ENCODE measurements around the gene SLC38A8. TPM values are rescaled to one million over a fixed set of nuclear protein-coding genes. Genes with fewer than 3 reads are reported as not detected.

SLC38A8 gene
- total RNA-seq, 1 experiment from 2014 or later, result 0.35 TPM

DNA sequence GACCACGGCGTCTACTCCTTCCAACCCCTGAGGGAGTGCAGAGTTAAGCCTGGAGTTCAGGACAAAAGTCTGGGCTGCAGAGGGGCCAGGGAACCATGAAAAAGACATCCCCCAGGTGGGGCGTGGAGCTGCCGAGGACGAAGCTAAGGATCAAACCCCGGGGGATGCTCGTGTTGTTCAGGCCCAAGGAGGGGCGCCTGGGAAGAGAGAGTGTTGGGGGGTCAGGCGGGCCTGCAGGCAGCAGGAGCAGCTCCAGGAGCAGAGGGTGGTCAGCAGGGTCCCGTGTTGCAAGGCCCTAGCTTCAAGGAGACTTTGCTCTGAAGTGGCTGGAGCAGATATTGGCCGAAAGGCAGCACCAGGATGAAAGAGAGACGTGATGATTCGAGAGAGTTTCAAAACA, 47.9 kb downstream of the SLC38A8 start:
- H2AK5ac ChIP-seq (ENCODE audit: insufficient read length, low read length), result no peak overlapping the region
- DNase-seq, result no peak
- Mint-ChIP-seq H3K4me3 (no peak overlapping the region), H3K36me3 (ENCODE audit: insufficient read depth in 1 of 3, low read depth in 3 of 3) (peaks cover 0 to 15% (median 2%) of the 10 kb centered on the region in 3 experiments; a peak in 5 of 7 replicates), H3K27ac (no peak overlapping the region), H3K4me1 (peaks cover 12 to 40% of the 10 kb centered on the region in 2 experiments), H3K9me3 (no peaks in the 10 kb centered on the region), H3K27me3 (ENCODE audit: low read depth) (peaks cover 3% of the 10 kb centered on the region)
- H3K56ac ChIP-seq (ENCODE audit: insufficient read length, low read depth, low read length), result no peak overlapping the region
- H2BK20ac ChIP-seq (ENCODE audit: low read depth, low read length, poor library complexity, severe bottlenecking), result no peak overlapping the region
- H3K23me2 ChIP-seq (ENCODE audit: insufficient read length, low read depth, low read length, poor library complexity, severe bottlenecking), result no peaks in the 10 kb centered on the region
- no peak overlapping the region for H3K9ac ChIP-seq (ENCODE audit: extremely low read depth, insufficient read length, low read length)
- no peak overlapping the region for H2BK12ac ChIP-seq (ENCODE audit: insufficient read length, low read depth, low read length)
- H4K8ac ChIP-seq (replicated peaks; ENCODE audit: insufficient read length, low read depth, low read length), result no peak overlapping the region
- H3K79me1 ChIP-seq (ENCODE audit: insufficient read depth, low read depth, low read length, poor library complexity, severe bottlenecking), result no peaks in the 10 kb centered on the region
- H4K20me1 ChIP-seq (ENCODE audit: control insufficient read depth, insufficient read depth, insufficient read length), result no peaks in the 10 kb centered on the region
- no peak overlapping the region for H4K91ac ChIP-seq (ENCODE audit: insufficient read length, low read depth, low read length)
- H4K5ac ChIP-seq (ENCODE audit: insufficient read length, low read depth, low read length), result no peak overlapping the region
- no peak overlapping the region for H2BK120ac ChIP-seq (ENCODE audit: low read depth, low read length, poor library complexity, severe bottlenecking)
- H3K14ac ChIP-seq (ENCODE audit: insufficient read depth, low read length), result no peak overlapping the region
- H3K23ac ChIP-seq (ENCODE audit: insufficient read length, low read depth, low read length), result no peak overlapping the region
- H3K27me3 ChIP-seq (ENCODE audit: insufficient read depth, low read length), result no peaks in the 10 kb centered on the region
- no peak overlapping the region; the same call in 1 of the 2 replicates for H3K4ac ChIP-seq (ENCODE audit: low read depth, low read length)
- no CpG with 5 or more reads among the region's 13 CpGs for WGBS (ENCODE audit: extremely low coverage, insufficient read length, low lambda C conversion rate)
- H3T11ph ChIP-seq (ENCODE audit: low read length), result no peak overlapping the region
- TF ChIP-seq, protein P1, sequence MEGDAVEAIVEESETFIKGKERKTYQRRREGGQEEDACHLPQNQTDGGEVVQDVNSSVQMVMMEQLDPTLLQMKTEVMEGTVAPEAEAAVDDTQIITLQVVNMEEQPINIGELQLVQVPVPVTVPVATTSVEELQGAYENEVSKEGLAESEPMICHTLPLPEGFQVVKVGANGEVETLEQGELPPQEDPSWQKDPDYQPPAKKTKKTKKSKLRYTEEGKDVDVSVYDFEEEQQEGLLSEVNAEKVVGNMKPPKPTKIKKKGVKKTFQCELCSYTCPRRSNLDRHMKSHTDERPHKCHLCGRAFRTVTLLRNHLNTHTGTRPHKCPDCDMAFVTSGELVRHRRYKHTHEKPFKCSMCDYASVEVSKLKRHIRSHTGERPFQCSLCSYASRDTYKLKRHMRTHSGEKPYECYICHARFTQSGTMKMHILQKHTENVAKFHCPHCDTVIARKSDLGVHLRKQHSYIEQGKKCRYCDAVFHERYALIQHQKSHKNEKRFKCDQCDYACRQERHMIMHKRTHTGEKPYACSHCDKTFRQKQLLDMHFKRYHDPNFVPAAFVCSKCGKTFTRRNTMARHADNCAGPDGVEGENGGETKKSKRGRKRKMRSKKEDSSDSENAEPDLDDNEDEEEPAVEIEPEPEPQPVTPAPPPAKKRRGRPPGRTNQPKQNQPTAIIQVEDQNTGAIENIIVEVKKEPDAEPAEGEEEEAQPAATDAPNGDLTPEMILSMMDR (conservative IDR thresholded peaks at IDR 0.05), result no peak
- no peak overlapping the region for H3K4me2 ChIP-seq (ENCODE audit: insufficient read depth, insufficient read length, low read length)
- no peak overlapping the region for H2AFZ ChIP-seq (ENCODE audit: low read length)
- no peaks in the 10 kb centered on the region for H3K79me2 ChIP-seq (ENCODE audit: insufficient read depth, low read length)
- no peak overlapping the region for H2BK15ac ChIP-seq (ENCODE audit: low read depth, low read length)
- no peak overlapping the region for H3K18ac ChIP-seq (ENCODE audit: insufficient read length, low read depth, low read length)
- H3K9me3 ChIP-seq (ENCODE audit: control insufficient read depth, low read depth, low read length), result no peaks in the 10 kb centered on the region
- H2BK5ac ChIP-seq (ENCODE audit: insufficient read length, low read length), result no peak overlapping the region
- H3K27ac ChIP-seq (ENCODE audit: insufficient read length, low read depth, low read length), result no peak overlapping the region
- no peaks in the 10 kb centered on the region for H3K4me1 ChIP-seq (ENCODE audit: insufficient read depth, low read length)
